WTC11 (cell line): ENCODE results near the gene C3orf22.

Experiments
- CREB1 ChIP-seq: sonication (generic); formaldehyde crosslinking; IDR thresholded peaks from 2 replicates; pipeline ENCODE4 v1.8.0; 2023; ENCODE audit warnings: mild to moderate bottlenecking, missing genetic modification reagents
- FOXJ3 ChIP-seq: sonication (generic); formaldehyde crosslinking; IDR thresholded peaks from 2 replicates; pipeline ENCODE4 v1.9.0; 2021; ENCODE audit warnings: missing genetic modification reagents, mild to moderate bottlenecking, borderline replicate concordance
- KAT7 ChIP-seq: sonication (generic); formaldehyde crosslinking; IDR thresholded peaks from 2 replicates; pipeline ENCODE4 v1.8.1; 2023; ENCODE audit warnings: missing genetic modification reagents, mild to moderate bottlenecking, borderline replicate concordance
- NFYB ChIP-seq: sonication (generic); formaldehyde crosslinking; conservative IDR thresholded peaks from 2 replicates; pipeline ENCODE4 v1.8.0; 2022; ENCODE audit warnings: low read depth, missing genetic modification reagents
- SMAD4 ChIP-seq: sonication (generic); formaldehyde crosslinking; IDR thresholded peaks from 2 replicates; pipeline ENCODE4 v1.8.0; 2022; ENCODE audit warnings: mild to moderate bottlenecking, missing genetic modification reagents
- SP1 ChIP-seq: sonication (generic); formaldehyde crosslinking; conservative IDR thresholded peaks from 2 replicates; pipeline ENCODE4 v1.8.1; 2022; ENCODE audit warnings: missing genetic modification reagents
- TEAD1 ChIP-seq: sonication (generic); formaldehyde crosslinking; IDR thresholded peaks from 2 replicates; pipeline ENCODE4 v1.8.0; 2022; ENCODE audit warnings: mild to moderate bottlenecking, missing genetic modification reagents
- ZNF423 ChIP-seq: fragments of 250-450 bp; sonication (Bioruptor Pico); IDR thresholded peaks from 2 replicates; pipeline ENCODE4 v2.1.2; 2022; ENCODE audit warnings: mild to moderate bottlenecking, moderate library complexity
- TF ChIP-seq, protein P1 (sequence below): fragments of 200-600 bp; IDR thresholded peaks from 2 replicates; pipeline ENCODE4 v1.8.0; 2022; ENCODE audit warnings: antibody characterized with exemption
- TF ChIP-seq, protein P2 (sequence below): sonication (generic); formaldehyde crosslinking; IDR thresholded peaks from 2 replicates; pipeline ENCODE4 v1.8.0; 2022; ENCODE audit warnings: mild to moderate bottlenecking, missing genetic modification reagents
- TF ChIP-seq, protein P3 (sequence below): sonication (generic); formaldehyde crosslinking; IDR thresholded peaks from 2 replicates; pipeline ENCODE4 v1.8.1; 2023; ENCODE audit warnings: mild to moderate bottlenecking, missing genetic modification reagents
- TF ChIP-seq, protein P4 (sequence below): sonication (generic); formaldehyde crosslinking; IDR thresholded peaks from 2 replicates; pipeline ENCODE4 v1.8.0; 2023; ENCODE audit warnings: missing genetic modification reagents
- TF ChIP-seq, protein P5 (sequence below): sonication (generic); formaldehyde crosslinking; IDR thresholded peaks from 2 replicates; pipeline ENCODE4 v1.8.1; 2023; ENCODE audit warnings: mild to moderate bottlenecking, missing genetic modification reagents, moderate library complexity
- TF ChIP-seq, protein P6 (sequence below): sonication (generic); formaldehyde crosslinking; IDR thresholded peaks from 2 replicates; pipeline ENCODE4 v1.8.0; 2022; ENCODE audit warnings: mild to moderate bottlenecking, missing genetic modification reagents

DNA sequence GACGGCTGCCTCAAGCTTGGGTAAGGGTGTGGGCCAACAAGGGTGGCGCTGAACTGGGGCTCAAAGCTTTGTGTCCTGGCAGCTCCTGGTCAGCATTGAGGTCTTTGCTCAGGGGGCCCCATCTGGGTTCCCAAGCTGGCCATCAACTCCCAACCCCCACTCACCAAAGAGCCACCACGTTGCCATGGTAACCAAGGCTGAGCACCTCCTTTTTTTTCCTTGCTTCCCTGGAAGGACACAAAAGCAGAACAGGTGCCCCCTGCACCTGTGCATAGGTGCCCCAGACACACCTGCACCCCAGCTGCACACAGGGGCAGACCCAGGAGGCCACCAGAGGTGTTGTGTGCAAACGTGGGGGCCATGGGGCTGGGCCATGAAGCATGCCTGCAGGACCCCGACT, 57.7 kb downstream of the C3orf22 start:
- TF ChIP-seq, protein P1, sequence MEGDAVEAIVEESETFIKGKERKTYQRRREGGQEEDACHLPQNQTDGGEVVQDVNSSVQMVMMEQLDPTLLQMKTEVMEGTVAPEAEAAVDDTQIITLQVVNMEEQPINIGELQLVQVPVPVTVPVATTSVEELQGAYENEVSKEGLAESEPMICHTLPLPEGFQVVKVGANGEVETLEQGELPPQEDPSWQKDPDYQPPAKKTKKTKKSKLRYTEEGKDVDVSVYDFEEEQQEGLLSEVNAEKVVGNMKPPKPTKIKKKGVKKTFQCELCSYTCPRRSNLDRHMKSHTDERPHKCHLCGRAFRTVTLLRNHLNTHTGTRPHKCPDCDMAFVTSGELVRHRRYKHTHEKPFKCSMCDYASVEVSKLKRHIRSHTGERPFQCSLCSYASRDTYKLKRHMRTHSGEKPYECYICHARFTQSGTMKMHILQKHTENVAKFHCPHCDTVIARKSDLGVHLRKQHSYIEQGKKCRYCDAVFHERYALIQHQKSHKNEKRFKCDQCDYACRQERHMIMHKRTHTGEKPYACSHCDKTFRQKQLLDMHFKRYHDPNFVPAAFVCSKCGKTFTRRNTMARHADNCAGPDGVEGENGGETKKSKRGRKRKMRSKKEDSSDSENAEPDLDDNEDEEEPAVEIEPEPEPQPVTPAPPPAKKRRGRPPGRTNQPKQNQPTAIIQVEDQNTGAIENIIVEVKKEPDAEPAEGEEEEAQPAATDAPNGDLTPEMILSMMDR = no peak
- no peak for TF ChIP-seq CREB1
- TF ChIP-seq, protein P2, sequence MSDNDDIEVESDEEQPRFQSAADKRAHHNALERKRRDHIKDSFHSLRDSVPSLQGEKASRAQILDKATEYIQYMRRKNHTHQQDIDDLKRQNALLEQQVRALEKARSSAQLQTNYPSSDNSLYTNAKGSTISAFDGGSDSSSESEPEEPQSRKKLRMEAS = no peak
- TF ChIP-seq, protein P3, sequence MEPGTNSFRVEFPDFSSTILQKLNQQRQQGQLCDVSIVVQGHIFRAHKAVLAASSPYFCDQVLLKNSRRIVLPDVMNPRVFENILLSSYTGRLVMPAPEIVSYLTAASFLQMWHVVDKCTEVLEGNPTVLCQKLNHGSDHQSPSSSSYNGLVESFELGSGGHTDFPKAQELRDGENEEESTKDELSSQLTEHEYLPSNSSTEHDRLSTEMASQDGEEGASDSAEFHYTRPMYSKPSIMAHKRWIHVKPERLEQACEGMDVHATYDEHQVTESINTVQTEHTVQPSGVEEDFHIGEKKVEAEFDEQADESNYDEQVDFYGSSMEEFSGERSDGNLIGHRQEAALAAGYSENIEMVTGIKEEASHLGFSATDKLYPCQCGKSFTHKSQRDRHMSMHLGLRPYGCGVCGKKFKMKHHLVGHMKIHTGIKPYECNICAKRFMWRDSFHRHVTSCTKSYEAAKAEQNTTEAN (CRISPR knock-in tag) = no peak
- TF ChIP-seq SMAD4 (CRISPR knock-in tag) = no peak
- TF ChIP-seq, protein P4, sequence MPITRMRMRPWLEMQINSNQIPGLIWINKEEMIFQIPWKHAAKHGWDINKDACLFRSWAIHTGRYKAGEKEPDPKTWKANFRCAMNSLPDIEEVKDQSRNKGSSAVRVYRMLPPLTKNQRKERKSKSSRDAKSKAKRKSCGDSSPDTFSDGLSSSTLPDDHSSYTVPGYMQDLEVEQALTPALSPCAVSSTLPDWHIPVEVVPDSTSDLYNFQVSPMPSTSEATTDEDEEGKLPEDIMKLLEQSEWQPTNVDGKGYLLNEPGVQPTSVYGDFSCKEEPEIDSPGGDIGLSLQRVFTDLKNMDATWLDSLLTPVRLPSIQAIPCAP = no peak
- no peak for TF ChIP-seq NFYB (CRISPR knock-in tag)
- TF ChIP-seq, protein P5, sequence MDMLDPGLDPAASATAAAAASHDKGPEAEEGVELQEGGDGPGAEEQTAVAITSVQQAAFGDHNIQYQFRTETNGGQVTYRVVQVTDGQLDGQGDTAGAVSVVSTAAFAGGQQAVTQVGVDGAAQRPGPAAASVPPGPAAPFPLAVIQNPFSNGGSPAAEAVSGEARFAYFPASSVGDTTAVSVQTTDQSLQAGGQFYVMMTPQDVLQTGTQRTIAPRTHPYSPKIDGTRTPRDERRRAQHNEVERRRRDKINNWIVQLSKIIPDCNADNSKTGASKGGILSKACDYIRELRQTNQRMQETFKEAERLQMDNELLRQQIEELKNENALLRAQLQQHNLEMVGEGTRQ (CRISPR knock-in tag) = no peak
- TF ChIP-seq, protein P6, sequence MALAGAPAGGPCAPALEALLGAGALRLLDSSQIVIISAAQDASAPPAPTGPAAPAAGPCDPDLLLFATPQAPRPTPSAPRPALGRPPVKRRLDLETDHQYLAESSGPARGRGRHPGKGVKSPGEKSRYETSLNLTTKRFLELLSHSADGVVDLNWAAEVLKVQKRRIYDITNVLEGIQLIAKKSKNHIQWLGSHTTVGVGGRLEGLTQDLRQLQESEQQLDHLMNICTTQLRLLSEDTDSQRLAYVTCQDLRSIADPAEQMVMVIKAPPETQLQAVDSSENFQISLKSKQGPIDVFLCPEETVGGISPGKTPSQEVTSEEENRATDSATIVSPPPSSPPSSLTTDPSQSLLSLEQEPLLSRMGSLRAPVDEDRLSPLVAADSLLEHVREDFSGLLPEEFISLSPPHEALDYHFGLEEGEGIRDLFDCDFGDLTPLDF (CRISPR knock-in tag) = no peak
- TF ChIP-seq ZNF423 = no peak
- no peak for TF ChIP-seq FOXJ3 (CRISPR knock-in tag)
- no peak for TF ChIP-seq SP1 (CRISPR knock-in tag)
- no peak for TF ChIP-seq KAT7
- TF ChIP-seq TEAD1 = no peak
